K562 (cell line): ENCODE results near the gene TNFAIP3. TPM values are rescaled to one million over a fixed set of nuclear protein-coding genes. Genes with fewer than 3 reads are reported as not detected.

Experiments used
- ATF7 ChIP-seq: fragments of 450-650 bp; IDR thresholded peaks from 2 replicates; pipeline ENCODE4 v1.7.1; 2014; ENCODE audit warnings: mild to moderate bottlenecking, moderate library complexity
- CBFB ChIP-seq: sonication (generic); formaldehyde crosslinking; IDR thresholded peaks from 2 replicates; pipeline ENCODE4 v1.4.0; 2020; ENCODE audit warnings: mild to moderate bottlenecking, missing genetic modification reagents
- CCAR2 ChIP-seq: fragments of 200-400 bp; formaldehyde crosslinking; IDR thresholded peaks from 2 replicates; pipeline ENCODE4 v1.6.1; 2017; ENCODE audit warnings: mild to moderate bottlenecking, low read depth, low read length
- CHD4 ChIP-seq: fragments of 200-600 bp; sonication (generic); IDR thresholded peaks from 3 replicates; pipeline ENCODE4 v1.6.1; 2012; ENCODE audit warnings: low read depth, mild to moderate bottlenecking, mixed read lengths, low read length, inconsistent platforms; ENCODE audit not compliant: insufficient read depth, insufficient replicate concordance, poor library complexity, severe bottlenecking
- CLOCK ChIP-seq: fragments of 250-450 bp; sonication (Bioruptor Pico); IDR thresholded peaks from 2 replicates; pipeline ENCODE4 v1.4.0; 2020; ENCODE audit warnings: mild to moderate bottlenecking, moderate library complexity, borderline replicate concordance
- DLX4 ChIP-seq: fragments of 250-450 bp; sonication (Bioruptor Pico); IDR thresholded peaks from 2 replicates; pipeline ENCODE4 v1.6.1; 2021; ENCODE audit warnings: mild to moderate bottlenecking
- GATA2 ChIP-seq: sonication (generic); formaldehyde crosslinking; IDR thresholded peaks from 2 replicates; pipeline ENCODE4 v1.4.0; 2020; ENCODE audit warnings: mild to moderate bottlenecking, missing genetic modification reagents
- GATAD2A ChIP-seq: fragments of 450-650 bp; IDR thresholded peaks from 2 replicates; pipeline ENCODE4 v1.6.1; 2017
- GTF2F1 ChIP-seq: IDR thresholded peaks from 2 replicates; pipeline ENCODE4 v1.6.1; 2011; ENCODE audit warnings: low read depth, low read length, improper control_type of control experiment
- MTF1 ChIP-seq: fragments of 250-450 bp; sonication (Bioruptor Pico); IDR thresholded peaks from 2 replicates; pipeline ENCODE4 v1.9.0; 2021; ENCODE audit warnings: moderate library complexity, mild to moderate bottlenecking, inconsistent platforms, borderline replicate concordance
- NCOR1 ChIP-seq: fragments of 450-650 bp; IDR thresholded peaks from 2 replicates; pipeline ENCODE4 v1.6.1; 2016; ENCODE audit warnings: mild to moderate bottlenecking, moderate library complexity
- SIN3B ChIP-seq: fragments of 450-650 bp; IDR thresholded peaks from 2 replicates; pipeline ENCODE4 v1.6.1; 2017; ENCODE audit warnings: low read depth, mild to moderate bottlenecking, moderate library complexity
- SMAD2 ChIP-seq: fragments of 150-350 bp; IDR thresholded peaks from 2 replicates; pipeline ENCODE4 v1.6.1; 2014; ENCODE audit warnings: low read depth, mild to moderate bottlenecking, low read length
- SRSF1 ChIP-seq: fragments of 200-400 bp; formaldehyde crosslinking; IDR thresholded peaks from 2 replicates; pipeline ENCODE4 v1.6.1; 2017; ENCODE audit warnings: mild to moderate bottlenecking, low read depth, low read length, moderate library complexity
- STAT5B ChIP-seq: fragments of 250-450 bp; sonication (Bioruptor Pico); IDR thresholded peaks from 2 replicates; pipeline ENCODE4 v1.8.0; 2021; ENCODE audit warnings: mild to moderate bottlenecking, inconsistent platforms
- TCF3 ChIP-seq: sonication (generic); formaldehyde crosslinking; IDR thresholded peaks from 2 replicates; pipeline ENCODE4 v1.4.0; 2020; ENCODE audit warnings: mild to moderate bottlenecking, missing genetic modification reagents
- TGIF2 ChIP-seq: sonication (generic); formaldehyde crosslinking; IDR thresholded peaks from 2 replicates; pipeline ENCODE4 v1.8.1; 2022; ENCODE audit warnings: mild to moderate bottlenecking, missing genetic modification reagents, moderate library complexity
- THRAP3 ChIP-seq: fragments of 450-650 bp; IDR thresholded peaks from 2 replicates; pipeline ENCODE4 v1.6.1; 2016; ENCODE audit warnings: mild to moderate bottlenecking, inconsistent platforms, borderline replicate concordance
- YY1 ChIP-seq, 3 experiments: IDR thresholded peaks; 2 replicates each; pipeline ENCODE4 v1.6.1; 2011; ENCODE audit warnings: low read length in 2 of 3, mild to moderate bottlenecking in 2 of 3, moderate library complexity in 2 of 3, borderline replicate concordance in 1 of 3, control low read depth in 1 of 3, low read depth in 1 of 3; ENCODE audit not compliant: insufficient read depth in 3 of 3, insufficient replicate concordance in 2 of 3, control insufficient read depth in 1 of 3, insufficient read length in 1 of 3; ENCODE audit errors: extremely low read depth in 1 of 3
- ZFX ChIP-seq: sonication (generic); formaldehyde crosslinking; IDR thresholded peaks from 2 replicates; pipeline ENCODE4 v1.8.0; 2022; ENCODE audit warnings: mild to moderate bottlenecking, missing genetic modification reagents, moderate library complexity
- ZNF239 ChIP-seq: fragments of 250-450 bp; sonication (Bioruptor Pico); IDR thresholded peaks from 2 replicates; pipeline ENCODE4 v1.4.0; 2020; ENCODE audit warnings: mild to moderate bottlenecking
- ZNF79 ChIP-seq: fragments of 250-450 bp; sonication (Bioruptor Pico); IDR thresholded peaks from 2 replicates; pipeline ENCODE4 v1.4.0; 2020; ENCODE audit warnings: low read depth, mild to moderate bottlenecking, moderate library complexity
- polyA plus RNA-seq, 8 experiments: library from polyadenylated mRNA; depleted of rRNA in 4 of 8; stranded (reverse) in 5 of 8; unstranded in 3 of 8; fragments of >200 nt; fragmentation: Nextera tagmentation in 2 of 8; fragmentation: Illumina TruSeq in 1 of 8; extraction: Ambion mirVana in 2 of 8; extraction: Trizol in 1 of 8; gene quantifications; 2 replicates each; pipeline versions ENCODE4 v1.2.1 to v1.2.3, GENCODE V29; 2011 to 2014; ENCODE audit warnings: inconsistent platforms in 1 of 8, missing spikeins in 1 of 8
- total RNA-seq, 7 experiments: library from RNA; depleted of rRNA in 6 of 7; stranded (reverse); fragments of >200 nt in 6 of 7; fragmentation: Illumina TruSeq in 2 of 7; extraction: Trizol in 2 of 7; gene quantifications; 2 replicates each; pipeline versions ENCODE4 v1.2.1 to v1.2.3, GENCODE V29; 2011 to 2021; ENCODE audit warnings: low replicate concordance in 1 of 7
- TF ChIP-seq, protein P1 (sequence below): fragments of 200-800 bp; sonication (Bioruptor generic); IDR thresholded peaks from 2 replicates; pipeline ENCODE4 v1.6.1; 2017; ENCODE audit warnings: missing genetic modification characterization, missing compliant biosample characterization
- TF ChIP-seq, protein P2 (sequence below): fragments of 450-650 bp; formaldehyde crosslinking; IDR thresholded peaks from 2 replicates; pipeline ENCODE4 v1.4.0; 2020; ENCODE audit warnings: mild to moderate bottlenecking, moderate library complexity

Gene TNFAIP3
- total and polyA plus RNA-seq, 9 of the 15 experiments (the other 6 are each of a cell fraction or from before 2014, with no cell fraction given): 0.79 to 17.0 (median 6.4) TPM

GRCh38 chr6:137906020-137906472, 39.0 kb downstream of the TNFAIP3 start (continued):
- no peak for TF ChIP-seq CBFB (CRISPR knock-in tag)
- peak; percentile 28; the same call in 1 of the 2 replicates for TF ChIP-seq ZNF239 (CRISPR knock-in tag)
- no peak for TF ChIP-seq SRSF1
- TF ChIP-seq TGIF2: no peak
- no peak for TF ChIP-seq ZFX
- 0 out of 2 replicates have a peak, but pooled peaks have one; percentile 35 for TF ChIP-seq GATAD2A
- TF ChIP-seq CCAR2: no peak
- no peak for TF ChIP-seq ZNF79
- TF ChIP-seq SMAD2: no peak
- TF ChIP-seq, protein P1, sequence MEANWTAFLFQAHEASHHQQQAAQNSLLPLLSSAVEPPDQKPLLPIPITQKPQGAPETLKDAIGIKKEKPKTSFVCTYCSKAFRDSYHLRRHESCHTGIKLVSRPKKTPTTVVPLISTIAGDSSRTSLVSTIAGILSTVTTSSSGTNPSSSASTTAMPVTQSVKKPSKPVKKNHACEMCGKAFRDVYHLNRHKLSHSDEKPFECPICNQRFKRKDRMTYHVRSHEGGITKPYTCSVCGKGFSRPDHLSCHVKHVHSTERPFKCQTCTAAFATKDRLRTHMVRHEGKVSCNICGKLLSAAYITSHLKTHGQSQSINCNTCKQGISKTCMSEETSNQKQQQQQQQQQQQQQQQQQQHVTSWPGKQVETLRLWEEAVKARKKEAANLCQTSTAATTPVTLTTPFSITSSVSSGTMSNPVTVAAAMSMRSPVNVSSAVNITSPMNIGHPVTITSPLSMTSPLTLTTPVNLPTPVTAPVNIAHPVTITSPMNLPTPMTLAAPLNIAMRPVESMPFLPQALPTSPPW: no peak; the same call in 1 of the 2 replicates
- no peak for TF ChIP-seq STAT5B (CRISPR knock-in tag)
- TF ChIP-seq MTF1 (CRISPR knock-in tag): no peak
- no peak for TF ChIP-seq GTF2F1
- no peak for TF ChIP-seq THRAP3
- peak; percentile 9; the same call in 1 of the 2 replicates for TF ChIP-seq TCF3
- TF ChIP-seq DLX4: no peak
- TF ChIP-seq SIN3B: no peak
- no peak for TF ChIP-seq CHD4
- no peak for TF ChIP-seq YY1 (IDR thresholded peaks at IDR 0.05; ENCODE audit: borderline replicate concordance in 1 of 3, control insufficient read depth in 1 of 3, extremely low read depth in 1 of 3, insufficient read depth in 3 of 3, insufficient read length in 1 of 3, insufficient replicate concordance in 2 of 3, low read depth in 1 of 3, low read length in 2 of 3)
- peak; percentile 45; the same call in 1 of the 2 replicates for TF ChIP-seq NCOR1
- TF ChIP-seq ATF7: peak; percentile 69
- TF ChIP-seq, protein P2, sequence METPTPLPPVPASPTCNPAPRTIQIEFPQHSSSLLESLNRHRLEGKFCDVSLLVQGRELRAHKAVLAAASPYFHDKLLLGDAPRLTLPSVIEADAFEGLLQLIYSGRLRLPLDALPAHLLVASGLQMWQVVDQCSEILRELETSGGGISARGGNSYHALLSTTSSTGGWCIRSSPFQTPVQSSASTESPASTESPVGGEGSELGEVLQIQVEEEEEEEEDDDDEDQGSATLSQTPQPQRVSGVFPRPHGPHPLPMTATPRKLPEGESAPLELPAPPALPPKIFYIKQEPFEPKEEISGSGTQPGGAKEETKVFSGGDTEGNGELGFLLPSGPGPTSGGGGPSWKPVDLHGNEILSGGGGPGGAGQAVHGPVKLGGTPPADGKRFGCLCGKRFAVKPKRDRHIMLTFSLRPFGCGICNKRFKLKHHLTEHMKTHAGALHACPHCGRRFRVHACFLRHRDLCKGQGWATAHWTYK (CRISPR knock-in tag): no peak
- no peak for TF ChIP-seq CLOCK
- TF ChIP-seq GATA2 (CRISPR knock-in tag): peak; percentile 31; the same call in 1 of the 2 replicates
